Midbrain (tissue), 1 donor: ENCODE results near the gene ITPR2.
"Not testable (repeated sequence)": the region's sequence is repeated elsewhere in the genome, so short reads cannot be mapped to it uniquely, and the experiment has no call there.

Experiments
- DNase-seq: peaks from one replicate; lab custom pipeline; 2025; lab: John Stamatoyannopoulos, UW

ITPR2 gene

DNA sequence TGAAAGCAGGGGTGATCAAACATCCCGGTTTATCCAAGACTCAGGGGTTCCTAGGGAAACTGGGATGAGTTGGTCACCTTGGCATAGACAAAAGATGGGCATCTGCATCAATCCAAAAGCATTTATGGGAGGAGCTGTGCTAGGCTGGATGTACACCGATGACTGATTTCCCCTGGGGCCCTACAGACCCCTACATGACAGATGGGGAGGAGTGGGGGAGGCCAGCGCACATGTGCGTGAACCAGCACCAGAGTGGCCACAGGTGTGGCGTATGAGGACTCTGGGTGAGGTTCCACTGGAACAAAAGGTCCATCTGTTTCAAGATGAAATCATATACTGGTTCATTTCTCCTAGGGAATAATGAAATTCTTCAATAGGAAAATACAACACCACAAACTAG is 210.4 kb downstream of the ITPR2 start:
- DNase-seq = no peak

- no peak for DNase-seq
These were observed 211.1 kb downstream of the ITPR2 start for GRCh38 chr12:26621932-26622331.

DNA sequence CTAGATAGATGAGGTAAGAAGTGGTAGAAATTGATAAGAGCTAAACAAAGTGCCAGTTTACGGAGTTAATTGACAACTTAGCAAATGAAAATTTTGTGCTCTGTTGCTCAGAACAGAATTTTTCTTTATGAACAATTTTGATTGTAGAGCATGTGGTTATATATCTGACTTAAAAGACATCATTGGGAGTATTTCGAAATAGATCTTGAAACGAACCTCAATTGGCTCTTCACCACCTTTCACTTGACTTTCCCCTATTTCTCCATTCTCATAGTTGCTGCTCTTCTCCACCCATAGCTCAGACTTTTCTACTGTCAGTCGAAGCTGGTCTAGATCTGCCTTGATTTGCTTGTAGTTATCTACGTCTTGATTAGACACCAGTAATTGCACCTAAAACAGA is 212.1 kb downstream of the ITPR2 start:
- no peak for DNase-seq

- no peak for DNase-seq
These were observed 215.5 kb downstream of the ITPR2 start for GRCh38 chr12:26617513-26617912.

DNA sequence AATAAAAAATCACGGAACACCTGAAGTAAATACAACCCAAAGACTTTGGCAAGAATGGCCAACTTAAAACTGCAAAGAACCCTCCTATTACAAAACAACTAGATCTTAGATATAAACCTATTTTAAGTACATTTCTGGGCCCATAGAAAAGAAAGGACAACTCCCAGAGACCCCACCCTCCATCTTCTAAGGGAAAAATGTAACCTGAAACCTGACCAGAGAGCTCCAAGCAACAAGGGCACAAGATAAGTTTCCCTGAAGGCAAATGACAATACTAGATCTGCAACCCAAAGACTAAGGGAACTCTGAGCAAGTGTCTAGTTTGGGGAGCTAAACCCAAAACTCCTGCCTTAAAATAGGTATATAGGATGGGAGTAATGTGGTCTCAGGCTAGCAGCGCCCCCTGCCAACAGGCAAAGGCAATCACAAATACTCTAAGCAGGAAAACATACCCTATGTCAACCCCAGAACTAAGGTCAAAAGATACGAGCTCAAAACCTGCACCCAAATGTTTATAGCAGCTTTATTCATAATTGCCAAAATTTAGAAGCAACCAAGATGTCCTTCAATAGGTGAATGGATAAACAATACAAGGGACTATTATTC is 218.9 kb downstream of the ITPR2 start:
- peak; percentile 47 for DNase-seq

DNA sequence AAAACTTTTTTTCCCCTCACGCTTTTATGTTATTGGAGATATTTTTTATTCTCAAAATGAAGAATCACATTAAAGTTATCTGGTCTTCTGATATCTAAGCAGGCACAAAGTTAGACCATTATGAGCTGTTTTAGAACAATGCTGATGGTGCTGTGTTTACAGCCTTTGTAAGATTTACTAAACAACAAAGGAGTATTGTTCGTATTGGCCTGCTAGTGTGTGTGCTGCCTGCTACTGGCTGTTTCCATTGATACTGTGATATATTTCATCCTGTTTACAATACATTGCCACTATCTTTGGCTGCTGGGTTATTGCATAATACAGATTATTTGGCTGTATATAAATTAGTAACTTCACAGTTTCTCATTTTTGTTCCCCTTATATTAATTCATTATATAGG is 220.8 kb downstream of the ITPR2 start:
- peak; percentile 77 for DNase-seq

DNA sequence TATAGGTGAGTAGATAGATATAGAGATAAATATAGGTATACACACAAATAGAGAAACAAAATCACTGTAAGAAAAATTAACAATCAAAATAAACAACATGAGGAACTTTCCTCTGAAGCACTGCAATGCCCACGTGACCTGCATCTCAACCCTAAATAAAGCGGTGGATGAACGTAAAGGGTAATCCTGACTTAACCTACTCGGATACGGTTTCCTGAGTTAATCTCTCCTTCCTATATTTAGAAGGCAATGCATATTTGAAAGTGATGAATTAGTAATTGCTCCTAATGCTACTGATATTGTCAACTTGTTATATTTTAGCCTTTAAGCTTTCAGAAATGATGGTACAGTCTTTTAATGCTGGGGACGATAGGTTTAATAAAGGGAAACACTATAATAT is 221.4 kb downstream of the ITPR2 start:
- DNase-seq = no peak

- no peak for DNase-seq
These were observed 222.2 kb downstream of the ITPR2 start for GRCh38 chr12:26610774-26611173.

GRCh38 chr12:26609986-26610385 is 223.0 kb downstream of the ITPR2 start:
- no peak for DNase-seq

- no peak for DNase-seq
These were observed 224.3 kb downstream of the ITPR2 start for GRCh38 chr12:26608706-26609105.

- DNase-seq = no peak
These were observed 224.7 kb downstream of the ITPR2 start for GRCh38 chr12:26608273-26608672.

GRCh38 chr12:26606911-26607310 is 226.1 kb downstream of the ITPR2 start:
- DNase-seq = no peak

- DNase-seq = not testable (repeated sequence)
These were observed 228.2 kb downstream of the ITPR2 start for GRCh38 chr12:26604813-26605212.

DNA sequence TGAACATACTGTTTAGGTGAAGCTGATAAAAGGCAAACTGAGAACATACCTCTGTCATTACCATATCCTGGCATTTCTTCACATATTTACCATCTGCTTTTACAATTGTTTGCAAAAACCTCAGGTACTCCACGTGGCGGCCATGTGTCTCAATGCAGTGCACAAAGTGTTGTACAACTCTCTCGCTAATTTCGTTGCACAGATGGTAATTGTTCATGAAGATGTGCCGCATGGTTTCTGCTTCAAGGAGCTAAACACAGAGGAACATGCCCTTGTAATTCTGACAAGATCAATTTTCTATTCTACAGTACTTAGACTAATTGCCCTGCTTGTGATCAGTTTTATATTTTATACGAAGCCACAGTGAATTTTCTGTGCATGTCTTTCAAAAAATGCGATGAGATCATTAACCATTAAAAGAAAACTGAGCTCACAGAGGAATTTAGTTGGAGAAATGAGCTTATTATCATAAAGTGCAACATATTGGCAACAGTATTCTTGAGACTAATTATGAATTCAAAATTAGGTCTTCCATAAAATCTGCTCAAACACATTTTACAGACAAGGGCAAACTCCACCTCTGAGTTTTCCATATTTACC is 233.8 kb downstream of the ITPR2 start:
- no peak for DNase-seq

DNA sequence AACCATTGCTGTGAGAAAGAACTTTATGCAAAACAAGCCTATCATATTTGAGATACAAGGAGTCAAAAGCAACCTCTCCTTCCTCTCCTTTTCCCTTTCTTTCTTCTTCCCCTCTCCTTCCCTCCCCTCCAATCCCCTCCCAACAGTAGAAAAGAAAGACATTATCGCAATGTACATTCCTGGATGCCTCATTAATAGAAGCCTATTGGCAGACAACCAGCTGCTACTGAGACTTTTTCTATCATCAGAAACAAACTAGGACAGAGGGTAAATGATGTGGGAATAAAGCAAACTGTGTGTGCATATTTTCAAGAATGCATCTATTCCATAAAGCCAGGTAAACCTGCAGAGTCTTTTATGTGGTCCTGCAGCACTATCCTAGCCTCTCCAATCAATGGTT is 237.2 kb downstream of the ITPR2 start:
- DNase-seq = no peak

GRCh38 chr12:26580619-26581018 is 252.4 kb downstream of the ITPR2 start:
- no peak for DNase-seq

GRCh38 chr12:26576266-26576665 is 256.7 kb downstream of the ITPR2 start:
- no peak for DNase-seq

DNA sequence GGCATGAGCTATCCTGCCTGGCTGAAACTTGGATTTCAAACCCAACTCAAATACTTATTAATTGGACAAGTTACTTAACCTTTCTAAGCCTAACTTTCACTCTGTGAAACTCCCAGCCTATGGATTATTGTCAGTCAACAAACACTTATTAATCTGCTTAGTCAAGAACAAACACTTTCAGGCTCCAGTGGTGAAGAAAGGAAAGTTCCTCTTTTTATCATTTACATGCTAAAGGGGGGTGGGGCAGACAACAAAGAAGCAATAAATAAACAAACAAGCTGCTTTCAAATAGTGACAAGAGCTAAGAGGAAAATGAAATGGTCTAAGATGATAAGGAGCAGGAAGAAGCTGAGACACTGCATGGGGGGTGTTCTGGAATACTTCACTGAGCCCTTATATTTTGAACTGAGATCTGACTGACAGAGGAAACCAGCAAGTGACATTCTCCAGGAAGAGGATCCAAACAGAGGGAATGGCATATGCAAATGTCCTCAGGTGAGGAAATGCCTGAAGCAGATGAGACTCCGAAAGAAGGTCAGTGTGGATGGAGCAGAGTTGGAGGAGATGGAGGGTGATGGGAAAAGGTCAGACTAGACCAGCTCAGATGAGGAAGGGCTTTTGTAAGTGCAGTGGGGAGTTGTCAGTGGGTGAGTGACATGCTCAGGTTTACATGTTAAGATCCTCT is 259.6 kb downstream of the ITPR2 start:
- DNase-seq = no peak

DNA sequence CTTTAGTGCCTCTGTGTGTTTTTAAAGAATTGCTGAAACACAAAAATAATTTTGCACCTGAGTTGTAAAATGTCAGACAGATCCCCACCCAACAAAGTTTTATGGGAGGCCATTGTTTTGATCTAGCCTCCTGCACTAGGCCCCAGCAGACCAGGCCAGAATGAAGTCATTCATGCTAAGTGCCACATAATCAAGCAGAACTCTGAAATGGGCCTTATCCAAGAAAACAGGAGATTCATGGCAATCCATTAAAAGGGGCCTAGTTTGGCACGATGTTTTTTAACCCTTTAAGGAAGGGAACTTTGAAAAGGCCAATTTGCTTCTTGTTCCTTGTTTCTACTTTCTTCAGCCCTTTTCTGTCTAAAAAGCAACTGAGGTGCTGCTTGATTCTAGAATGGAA is 260.9 kb downstream of the ITPR2 start:
- no peak for DNase-seq

DNA sequence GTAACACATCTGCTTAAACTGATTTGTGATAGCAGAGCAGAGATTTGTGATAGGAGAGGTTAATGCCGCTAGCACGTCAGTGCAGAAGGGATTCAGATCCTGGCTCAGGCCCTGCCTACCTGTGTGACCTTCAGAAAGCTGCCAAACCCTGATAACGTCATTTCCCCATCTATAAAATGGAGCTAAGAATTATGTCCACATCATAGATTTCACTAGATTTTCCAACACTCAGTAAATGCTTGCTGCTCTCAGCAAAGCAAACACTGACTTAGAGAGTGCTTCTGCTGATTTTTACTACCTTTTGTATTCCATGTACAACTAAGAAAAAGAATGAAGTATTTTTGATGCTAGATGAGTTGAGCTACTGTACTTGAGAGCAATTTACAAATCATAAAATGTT is 261.4 kb downstream of the ITPR2 start:
- DNase-seq = no peak

DNA sequence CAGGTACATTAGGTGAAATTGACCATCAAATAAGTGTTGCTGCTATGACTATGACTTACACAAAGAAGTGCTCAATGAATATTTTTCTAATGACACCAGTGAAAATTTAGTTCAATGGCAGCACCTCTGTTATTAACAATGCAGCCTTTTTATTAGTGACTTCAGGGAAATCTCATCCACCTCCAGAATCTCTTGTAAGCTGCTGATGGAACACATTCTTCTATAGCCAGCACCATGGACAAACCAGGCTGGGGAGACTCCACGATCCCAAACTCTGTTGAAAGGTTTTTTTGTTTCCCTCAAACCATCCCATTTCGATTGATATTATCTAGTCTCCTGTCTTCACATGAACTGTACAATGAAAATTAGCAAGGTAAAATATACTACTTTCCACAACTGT is 265.9 kb downstream of the ITPR2 start:
- no peak for DNase-seq

- no peak for DNase-seq
These were observed 266.3 kb downstream of the ITPR2 start for GRCh38 chr12:26566675-26567074.

DNA sequence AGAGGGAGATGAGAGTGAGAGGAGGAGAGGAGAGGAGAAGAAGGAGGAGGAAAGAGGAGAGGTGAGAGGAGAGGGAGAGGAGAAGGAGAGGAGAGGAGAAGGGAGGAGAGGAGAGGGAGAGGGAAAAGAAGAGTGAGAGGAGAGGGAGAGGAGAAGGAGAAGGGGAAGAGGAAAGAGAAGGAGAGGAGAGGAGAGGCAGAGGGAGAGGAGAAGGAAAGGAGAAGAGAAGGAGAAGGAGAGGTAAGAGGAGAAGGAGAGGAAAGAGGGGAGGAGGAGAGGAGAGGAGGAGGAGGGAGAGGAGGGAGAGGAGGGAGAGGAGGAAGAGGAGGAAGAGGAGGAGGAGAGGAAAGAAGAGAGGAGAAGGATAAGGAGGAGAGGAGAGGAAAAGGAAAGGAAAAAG is 266.8 kb downstream of the ITPR2 start:
- no peak for DNase-seq

DNA sequence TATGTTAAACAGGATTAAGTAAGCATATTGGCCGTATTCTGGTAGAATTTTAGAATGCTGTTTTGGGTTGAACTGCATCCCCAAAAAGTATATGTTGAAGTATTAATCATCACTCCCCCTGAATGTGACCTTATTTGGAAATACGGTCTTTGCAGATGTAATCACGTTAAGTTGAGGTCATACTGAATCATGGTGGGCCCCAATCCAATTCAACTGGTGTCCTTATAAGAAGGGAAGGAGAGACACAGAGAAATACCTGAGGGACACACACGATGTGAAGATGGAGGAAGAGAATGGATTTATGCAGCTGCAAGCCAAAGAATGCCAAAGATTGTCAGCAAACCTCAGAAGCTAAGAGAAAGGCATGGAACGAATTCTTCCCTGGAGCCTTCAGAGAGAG is 268.6 kb downstream of the ITPR2 start:
- no peak for DNase-seq
